KMS-11 (cell line): ENCODE results near the gene ALDH6A1.

Experiments used
- H2AFZ ChIP-seq: fragments of 200-600 bp; sonication (generic); 2 replicates; pipeline ENCODE4 v1.6.1; 2016; ENCODE audit warnings: antibody characterized with exemption, mixed run types, low read depth
- H3K27ac ChIP-seq: fragments of 200-600 bp; sonication (generic); 2 replicates; pipeline ENCODE4 v1.6.1; 2016; ENCODE audit warnings: mild to moderate bottlenecking, mixed run types
- H3K27me3 ChIP-seq: fragments of 200-600 bp; sonication (generic); 2 replicates; pipeline ENCODE4 v1.6.1; 2017; ENCODE audit warnings: mild to moderate bottlenecking, low read depth, mixed run types, moderate library complexity; ENCODE audit not compliant: insufficient read depth
- H3K36me3 ChIP-seq: fragments of 200-600 bp; sonication (generic); 2 replicates; pipeline ENCODE4 v1.6.1; 2017; ENCODE audit warnings: mild to moderate bottlenecking, mixed run types; ENCODE audit not compliant: insufficient read depth
- H3K4me1 ChIP-seq: fragments of 200-600 bp; sonication (generic); 2 replicates; pipeline ENCODE4 v1.6.1; 2016; ENCODE audit warnings: mild to moderate bottlenecking, low read depth, mixed run types; ENCODE audit not compliant: poor library complexity, severe bottlenecking
- H3K4me2 ChIP-seq: fragments of 200-600 bp; sonication (generic); 2 replicates; pipeline ENCODE4 v1.7.0; 2016; ENCODE audit warnings: mild to moderate bottlenecking, mixed run types
- H3K4me3 ChIP-seq: fragments of 200-600 bp; sonication (generic); IDR thresholded peaks from 2 replicates; pipeline ENCODE4 v1.6.1; 2017; ENCODE audit warnings: low read depth, low read length, mixed read lengths; ENCODE audit not compliant: insufficient read depth
- H3K79me2 ChIP-seq: fragments of 200-600 bp; sonication (generic); 2 replicates; pipeline ENCODE4 v1.6.1; 2016; ENCODE audit warnings: low read depth, mixed run types; ENCODE audit not compliant: insufficient read depth
- H3K9ac ChIP-seq: fragments of 200-600 bp; sonication (generic); 2 replicates; pipeline ENCODE4 v1.6.1; 2016; ENCODE audit warnings: mild to moderate bottlenecking, mixed run types
- H4K20me1 ChIP-seq: fragments of 200-600 bp; sonication (generic); 2 replicates; pipeline ENCODE4 v1.6.1; 2016; ENCODE audit warnings: mild to moderate bottlenecking, mixed run types; ENCODE audit not compliant: insufficient read depth
- TF ChIP-seq, protein P1 (sequence below): fragments of 200-600 bp; sonication (generic); conservative IDR thresholded peaks from 2 replicates; pipeline ENCODE4 v1.6.1; 2017; ENCODE audit warnings: low read depth, mild to moderate bottlenecking, antibody characterized with exemption, low read length, moderate library complexity, mixed read lengths

Gene ALDH6A1

DNA sequence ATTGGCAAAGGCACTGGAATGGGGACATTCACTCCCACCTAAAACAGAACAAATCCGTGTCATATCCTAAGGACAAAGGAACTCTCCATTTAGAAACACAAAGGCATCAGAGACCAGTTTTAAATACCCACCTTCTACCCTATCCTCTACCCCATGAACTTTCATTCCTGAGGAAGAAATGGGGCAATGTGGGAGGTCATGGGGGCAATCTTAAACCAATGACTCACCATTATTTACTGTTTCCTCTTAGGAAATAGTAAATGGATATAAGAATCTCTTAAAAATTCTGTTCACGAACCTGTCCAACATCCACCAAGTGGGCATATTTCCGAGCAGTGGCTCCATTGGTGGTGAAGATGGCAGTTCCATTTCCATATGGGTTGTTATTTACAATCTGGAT, 19.4 kb downstream of the ALDH6A1 start:
- TF ChIP-seq, protein P1, sequence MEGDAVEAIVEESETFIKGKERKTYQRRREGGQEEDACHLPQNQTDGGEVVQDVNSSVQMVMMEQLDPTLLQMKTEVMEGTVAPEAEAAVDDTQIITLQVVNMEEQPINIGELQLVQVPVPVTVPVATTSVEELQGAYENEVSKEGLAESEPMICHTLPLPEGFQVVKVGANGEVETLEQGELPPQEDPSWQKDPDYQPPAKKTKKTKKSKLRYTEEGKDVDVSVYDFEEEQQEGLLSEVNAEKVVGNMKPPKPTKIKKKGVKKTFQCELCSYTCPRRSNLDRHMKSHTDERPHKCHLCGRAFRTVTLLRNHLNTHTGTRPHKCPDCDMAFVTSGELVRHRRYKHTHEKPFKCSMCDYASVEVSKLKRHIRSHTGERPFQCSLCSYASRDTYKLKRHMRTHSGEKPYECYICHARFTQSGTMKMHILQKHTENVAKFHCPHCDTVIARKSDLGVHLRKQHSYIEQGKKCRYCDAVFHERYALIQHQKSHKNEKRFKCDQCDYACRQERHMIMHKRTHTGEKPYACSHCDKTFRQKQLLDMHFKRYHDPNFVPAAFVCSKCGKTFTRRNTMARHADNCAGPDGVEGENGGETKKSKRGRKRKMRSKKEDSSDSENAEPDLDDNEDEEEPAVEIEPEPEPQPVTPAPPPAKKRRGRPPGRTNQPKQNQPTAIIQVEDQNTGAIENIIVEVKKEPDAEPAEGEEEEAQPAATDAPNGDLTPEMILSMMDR, result no peak
- no peak overlapping the region for H3K9ac ChIP-seq
- no peaks in the 10 kb centered on the region for H4K20me1 ChIP-seq
- no peak overlapping the region for H3K4me2 ChIP-seq
- no peaks in the 10 kb centered on the region for H3K36me3 ChIP-seq
- H2AFZ ChIP-seq, result no peak overlapping the region
- no peaks in the 10 kb centered on the region for H3K27me3 ChIP-seq
- no peaks in the 10 kb centered on the region for H3K4me1 ChIP-seq
- H3K27ac ChIP-seq, result no peak overlapping the region
- H3K79me2 ChIP-seq, result no peaks in the 10 kb centered on the region
- H3K4me3 ChIP-seq, result no peak overlapping the region

DNA sequence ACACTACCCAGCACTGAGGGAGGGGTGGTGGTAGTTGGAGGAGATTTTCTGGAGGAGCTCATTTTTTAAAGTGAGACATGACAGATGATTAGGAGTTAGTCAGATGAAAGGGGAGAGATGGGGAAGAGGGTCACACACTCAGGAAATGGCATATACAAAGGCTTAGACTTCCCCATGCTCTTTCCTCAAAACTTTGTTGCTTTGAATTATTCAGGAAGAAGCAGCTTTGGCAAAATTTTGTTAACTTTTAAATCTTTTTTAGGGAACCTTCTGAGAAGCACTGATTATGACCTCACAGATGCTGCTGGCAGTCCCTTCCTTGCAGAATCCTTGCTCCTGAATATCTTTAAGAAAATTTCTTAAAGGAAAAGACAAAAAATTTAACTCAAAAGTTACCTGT, 19.8 kb downstream of the ALDH6A1 start:
- TF ChIP-seq, protein P1, result no peak
- Histone ChIP-seq H3K4me1 (no peaks in the 10 kb centered on the region), H3K27ac (no peak overlapping the region), H3K4me2 (no peak overlapping the region), H2AFZ (no peak overlapping the region), H3K36me3 (no peaks in the 10 kb centered on the region), H3K4me3 (no peak overlapping the region), H3K27me3 (no peaks in the 10 kb centered on the region), H4K20me1 (no peaks in the 10 kb centered on the region), H3K9ac (no peak overlapping the region), H3K79me2 (no peaks in the 10 kb centered on the region)

DNA sequence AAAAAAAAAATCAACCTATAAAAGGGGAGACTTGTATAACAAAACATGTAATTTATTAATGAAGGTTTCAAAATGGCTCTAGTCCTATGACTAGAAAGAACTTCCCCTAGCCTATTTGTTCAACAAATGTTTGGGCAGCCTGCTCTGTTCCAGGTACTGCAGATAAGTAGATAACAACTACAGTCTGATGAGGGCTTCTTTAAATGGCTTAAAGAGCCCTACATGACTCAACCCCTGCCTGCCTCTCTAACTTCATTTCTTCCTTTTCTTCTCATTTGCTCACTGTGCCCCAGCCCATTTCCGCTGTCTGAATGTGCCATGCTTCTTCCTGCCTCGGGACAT, 21.5 kb downstream of the ALDH6A1 start:
- H3K79me2 ChIP-seq, result no peaks in the 10 kb centered on the region
- H4K20me1 ChIP-seq, result no peaks in the 10 kb centered on the region
- H2AFZ ChIP-seq, result no peak overlapping the region
- H3K27ac ChIP-seq, result no peak overlapping the region
- no peaks in the 10 kb centered on the region for H3K36me3 ChIP-seq
- H3K4me3 ChIP-seq, result no peak overlapping the region
- TF ChIP-seq, protein P1, result no peak
- H3K4me2 ChIP-seq, result no peak overlapping the region
- H3K9ac ChIP-seq, result no peak overlapping the region
- H3K27me3 ChIP-seq, result no peaks in the 10 kb centered on the region
- no peaks in the 10 kb centered on the region for H3K4me1 ChIP-seq

DNA sequence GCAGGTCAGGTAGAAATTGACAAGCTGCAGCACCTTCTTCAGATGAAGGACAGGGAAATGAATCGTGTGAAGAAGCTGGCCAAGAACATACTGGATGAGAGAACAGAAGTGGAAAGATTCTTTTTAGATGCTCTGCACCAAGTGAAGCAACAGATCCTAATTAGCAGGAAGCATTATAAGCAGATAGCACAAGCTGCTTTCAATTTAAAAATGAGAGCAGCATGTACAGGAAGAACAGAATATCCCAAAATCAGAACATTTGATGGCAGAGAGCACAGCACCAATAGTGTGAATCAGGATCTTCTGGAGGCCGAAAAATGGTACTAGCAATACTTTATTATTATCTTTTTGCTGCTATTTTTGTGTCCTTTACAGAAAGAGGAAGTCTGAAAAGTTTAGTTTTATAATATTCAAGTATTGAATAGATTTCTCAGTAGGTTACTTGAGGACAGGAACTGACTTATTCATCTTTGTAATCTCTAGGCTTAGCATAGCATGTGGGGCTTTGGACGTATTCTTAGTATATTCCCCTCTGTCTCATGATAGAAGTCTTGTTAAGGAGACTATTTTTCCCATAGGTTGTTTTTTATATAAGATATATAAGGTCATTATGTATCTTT, 34.3 kb downstream of the ALDH6A1 start:
- Histone ChIP-seq H3K4me2 (no peak overlapping the region), H3K36me3 (no peaks in the 10 kb centered on the region), H3K4me3 (no peak overlapping the region), H2AFZ (no peak overlapping the region), H3K27ac (no peak overlapping the region), H3K9ac (no peak overlapping the region), H3K27me3 (no peaks in the 10 kb centered on the region), H4K20me1 (no peaks in the 10 kb centered on the region), H3K79me2 (no peaks in the 10 kb centered on the region), H3K4me1 (no peaks in the 10 kb centered on the region)
- TF ChIP-seq, protein P1, result no peak
